ENCODE data around the gene PPIP5K2.
"Not testable (repeated sequence)": the region's sequence is repeated elsewhere in the genome, so short reads cannot be mapped to it uniquely, and the experiment has no call there.

The PPIP5K2 gene

DNA sequence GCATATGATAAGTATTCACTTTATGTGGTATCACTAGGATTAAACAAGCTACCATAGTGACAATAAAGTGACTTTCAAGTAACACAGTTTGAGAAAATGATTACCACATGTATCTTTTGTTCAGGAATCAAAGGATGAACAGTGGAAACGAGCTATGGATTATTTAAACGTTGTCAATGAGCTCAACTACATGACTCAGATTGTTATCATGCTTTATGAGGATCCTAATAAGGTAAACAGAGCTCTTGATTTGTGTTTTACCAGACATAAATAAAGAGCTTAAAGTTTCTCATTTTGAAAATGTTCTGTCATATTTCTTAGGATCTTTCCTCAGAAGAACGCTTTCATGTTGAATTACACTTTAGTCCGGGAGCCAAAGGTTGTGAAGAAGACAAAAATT, 57.4 kb downstream of the PPIP5K2 start:
- no peak for DNase-seq (ENCODE audit: extremely low read depth, low read depth)
- TF ChIP-seq, protein P1, sequence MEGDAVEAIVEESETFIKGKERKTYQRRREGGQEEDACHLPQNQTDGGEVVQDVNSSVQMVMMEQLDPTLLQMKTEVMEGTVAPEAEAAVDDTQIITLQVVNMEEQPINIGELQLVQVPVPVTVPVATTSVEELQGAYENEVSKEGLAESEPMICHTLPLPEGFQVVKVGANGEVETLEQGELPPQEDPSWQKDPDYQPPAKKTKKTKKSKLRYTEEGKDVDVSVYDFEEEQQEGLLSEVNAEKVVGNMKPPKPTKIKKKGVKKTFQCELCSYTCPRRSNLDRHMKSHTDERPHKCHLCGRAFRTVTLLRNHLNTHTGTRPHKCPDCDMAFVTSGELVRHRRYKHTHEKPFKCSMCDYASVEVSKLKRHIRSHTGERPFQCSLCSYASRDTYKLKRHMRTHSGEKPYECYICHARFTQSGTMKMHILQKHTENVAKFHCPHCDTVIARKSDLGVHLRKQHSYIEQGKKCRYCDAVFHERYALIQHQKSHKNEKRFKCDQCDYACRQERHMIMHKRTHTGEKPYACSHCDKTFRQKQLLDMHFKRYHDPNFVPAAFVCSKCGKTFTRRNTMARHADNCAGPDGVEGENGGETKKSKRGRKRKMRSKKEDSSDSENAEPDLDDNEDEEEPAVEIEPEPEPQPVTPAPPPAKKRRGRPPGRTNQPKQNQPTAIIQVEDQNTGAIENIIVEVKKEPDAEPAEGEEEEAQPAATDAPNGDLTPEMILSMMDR (IDR thresholded peaks at IDR 0.05; ENCODE audit: low read depth, low read length) = no peak

DNA sequence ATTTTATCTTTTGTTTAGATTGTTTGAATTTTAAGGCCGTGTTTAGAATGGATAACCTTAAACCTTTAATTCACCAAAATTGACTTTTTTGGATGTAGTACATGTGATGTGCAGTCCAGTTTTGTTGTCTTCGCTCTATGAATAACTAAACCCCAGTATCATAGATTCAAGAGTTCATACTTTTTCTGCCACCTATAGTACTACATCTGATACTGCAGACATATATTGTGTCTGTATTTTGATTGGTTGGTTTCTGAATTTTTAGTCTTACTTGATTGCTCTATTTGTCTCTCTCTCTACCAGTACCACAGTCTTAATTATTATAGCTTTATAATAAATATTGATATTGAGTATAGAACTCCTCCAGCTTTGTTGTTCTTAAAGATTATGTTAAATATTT, 58.1 kb downstream of the PPIP5K2 start:
- DNase-seq (ENCODE audit: extremely low read depth, low read depth) = no peak
- TF ChIP-seq, protein P1 (IDR thresholded peaks at IDR 0.05; ENCODE audit: low read depth, low read length) = no peak

DNA sequence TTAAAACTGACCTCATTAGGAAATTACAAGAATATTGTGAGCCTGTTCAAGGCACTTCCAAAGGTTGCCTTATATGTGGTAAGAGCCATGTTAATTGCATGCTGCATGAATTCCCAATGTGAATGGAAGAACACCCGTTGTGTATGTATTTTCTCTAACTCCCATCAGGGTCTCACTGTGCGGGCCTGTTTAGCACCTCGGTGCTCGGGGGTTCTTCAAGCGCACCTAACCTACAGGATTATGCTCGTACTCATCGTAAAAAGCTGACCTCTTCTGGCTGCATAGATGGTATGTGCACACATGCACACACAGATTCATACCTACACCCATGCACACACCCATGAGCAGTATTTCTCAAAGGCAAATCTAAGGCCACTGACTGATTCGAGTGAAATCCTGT, 66.1 kb downstream of the PPIP5K2 start:
- DNase-seq (ENCODE audit: extremely low read depth, low read depth) = no peak
- TF ChIP-seq, protein P1 (IDR thresholded peaks at IDR 0.05; ENCODE audit: low read depth, low read length) = no peak

DNA sequence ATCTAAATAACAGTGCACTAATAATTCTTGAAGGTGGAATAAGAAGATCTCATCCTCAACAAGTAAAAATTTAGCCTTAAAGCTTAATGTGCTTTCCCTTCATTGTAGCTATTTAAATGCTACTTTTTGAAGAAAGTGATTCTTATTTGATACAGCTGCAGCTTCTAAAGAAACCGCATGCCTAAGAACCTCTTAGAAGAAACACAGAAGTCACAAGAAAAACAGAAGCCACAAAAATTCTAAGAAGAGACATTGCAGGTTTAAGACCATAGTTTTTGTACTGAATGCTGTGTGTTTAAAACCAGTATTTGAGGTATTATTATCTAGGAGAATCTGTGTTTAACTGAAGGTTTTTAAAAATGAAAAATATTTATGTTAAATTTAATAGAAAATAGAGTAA, 68.3 kb downstream of the PPIP5K2 start:
- TF ChIP-seq, protein P1 (IDR thresholded peaks at IDR 0.05; ENCODE audit: low read depth, low read length) = no peak
- no peak for DNase-seq (ENCODE audit: extremely low read depth, low read depth)

DNA sequence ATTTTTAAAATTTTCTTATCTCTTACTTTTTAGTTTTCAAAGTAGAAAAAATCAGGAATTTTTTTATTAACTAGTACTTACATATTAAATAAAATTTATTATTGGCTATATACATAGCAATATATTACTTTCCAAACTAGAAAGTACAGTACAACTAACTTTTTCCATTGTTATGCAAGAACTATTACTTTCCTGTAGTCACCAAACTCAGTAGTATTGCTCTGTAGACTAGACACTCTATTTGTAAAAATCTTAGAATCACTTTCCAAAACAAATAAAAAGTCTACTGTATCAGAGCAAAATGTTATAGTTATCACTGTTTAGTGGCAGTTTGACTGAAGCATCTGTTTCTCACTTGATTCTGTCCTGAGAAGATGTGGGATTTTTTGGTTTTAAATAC, 83.1 kb downstream of the PPIP5K2 start:
- TF ChIP-seq, protein P1 (IDR thresholded peaks at IDR 0.05; ENCODE audit: low read depth, low read length) = no peak
- no peak for DNase-seq (ENCODE audit: extremely low read depth, low read depth)

DNA sequence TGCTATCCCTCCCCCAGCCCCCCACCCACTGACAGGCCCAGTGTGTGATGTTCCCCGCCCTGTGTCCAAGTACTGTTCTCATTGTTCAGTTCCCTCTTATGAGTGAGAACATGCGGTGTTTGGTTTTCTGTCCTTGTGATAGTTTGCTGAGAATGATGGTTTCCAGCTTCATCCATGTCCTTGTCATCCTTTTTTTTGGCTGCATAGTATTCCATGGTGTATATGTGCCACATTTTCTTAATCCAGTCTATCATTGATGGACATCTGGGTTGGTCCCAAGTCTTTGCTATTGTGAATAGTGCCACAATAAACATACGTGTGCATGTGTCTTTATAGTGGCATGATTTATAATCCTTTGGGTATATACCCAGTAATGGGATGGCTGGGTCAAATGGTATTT, 84.9 kb downstream of the PPIP5K2 start:
- DNase-seq (ENCODE audit: extremely low read depth, low read depth) = not testable (repeated sequence)

DNA sequence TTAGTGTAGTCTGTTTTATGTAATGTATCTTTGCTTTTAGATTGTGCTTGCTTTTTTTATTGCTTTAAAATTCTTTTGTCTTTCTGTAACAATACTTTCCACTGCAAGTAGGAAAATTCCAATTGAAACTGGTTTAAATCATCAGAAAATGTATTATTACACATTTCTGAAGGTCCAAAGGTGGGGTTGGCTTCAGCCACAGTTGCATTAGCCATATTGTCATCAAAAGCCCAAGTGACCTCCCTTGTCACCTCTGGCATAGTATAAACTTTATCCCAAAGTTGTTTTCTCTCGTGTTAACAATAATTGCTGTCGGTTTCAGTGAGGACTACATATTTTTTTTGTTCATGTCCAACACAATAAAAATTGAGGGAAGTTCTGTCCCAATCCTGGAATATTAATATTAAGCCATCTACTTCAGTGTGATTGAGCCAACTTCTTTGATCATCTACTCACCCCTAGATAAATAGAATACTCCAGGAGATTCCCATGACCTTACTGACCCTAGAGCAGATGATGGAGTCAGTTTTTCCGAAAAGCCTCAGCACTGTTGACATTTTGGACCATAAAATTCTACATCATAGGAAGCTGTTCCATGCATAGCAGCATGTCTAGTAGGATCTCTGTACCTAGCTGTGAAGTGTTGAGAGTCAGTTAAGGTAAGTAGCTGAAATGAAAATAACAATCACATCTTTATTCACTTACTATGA, 86.0 kb downstream of the PPIP5K2 start:
- TF ChIP-seq, protein P1 (IDR thresholded peaks at IDR 0.05; ENCODE audit: low read depth, low read length) = no peak
- DNase-seq (ENCODE audit: extremely low read depth, low read depth) = no peak

DNA sequence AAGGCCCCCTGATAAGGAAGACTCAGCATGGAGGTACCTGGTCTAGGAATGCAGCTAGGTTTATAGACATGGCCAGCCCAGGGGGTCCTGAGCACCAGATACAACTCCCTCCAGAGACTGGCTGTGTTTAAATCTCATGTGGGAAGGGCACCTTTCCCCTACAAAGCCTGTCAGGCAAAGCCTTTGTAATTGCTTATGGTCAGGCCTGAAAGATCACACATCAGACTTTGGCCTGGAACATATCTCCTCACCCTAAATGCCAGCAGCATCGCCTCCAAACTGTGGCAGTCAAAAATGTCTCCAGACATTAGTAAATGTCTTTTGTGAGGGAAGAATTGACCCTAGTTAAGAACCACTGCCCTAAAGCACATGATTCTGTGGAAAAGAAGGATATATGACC, 86.9 kb downstream of the PPIP5K2 start:
- TF ChIP-seq, protein P1 (IDR thresholded peaks at IDR 0.05; ENCODE audit: low read depth, low read length) = no peak
- no peak for DNase-seq (ENCODE audit: extremely low read depth, low read depth)

Data from AG09319 (cell line).